Psoas muscle (tissue), 8 donors: ENCODE data around the gene DLST. TPM values are rescaled to one million over a fixed set of nuclear protein-coding genes. Genes with fewer than 3 reads are reported as not detected.

Experiments used
- ATAC-seq, 4 donors: fragments of 200-7000 bp; cut with Tn5 transposase; one replicate each; pipeline ENCODE4 v1.9.1; 2020; ENCODE audit warnings: moderate library complexity in 3 of 4, mild to moderate bottlenecking in 2 of 4
- DNase-seq, 2 donors: peaks; one replicate each; pipeline ENCODE4 v3.0.0-alpha.2; 2020
- H3K27ac ChIP-seq: fragments of 200-600 bp; one replicate; pipeline ENCODE4 v1.8.0; 2022
- H3K27me3 ChIP-seq, 3 donors: fragments of 200-600 bp in 1 of 3; one replicate each; pipeline versions ENCODE4 v1.6.1 to v1.8.0; 2013 to 2022; ENCODE audit warnings: low read length in 2 of 3, mild to moderate bottlenecking in 2 of 3, moderate library complexity in 1 of 3; ENCODE audit not compliant: insufficient read depth in 3 of 3
- H3K36me3 ChIP-seq, 2 donors: fragments of 200-600 bp in 1 of 2; one replicate each; pipeline versions ENCODE4 v1.6.1 to v1.8.0; 2013 to 2022; ENCODE audit warnings: low read depth in 1 of 2, mild to moderate bottlenecking in 1 of 2, moderate library complexity in 1 of 2; ENCODE audit not compliant: insufficient read depth in 1 of 2
- H3K4me1 ChIP-seq: fragments of 200-600 bp; one replicate; pipeline ENCODE4 v1.8.0; 2022
- H3K4me3 ChIP-seq: fragments of 200-600 bp; one replicate; pipeline ENCODE4 v1.8.0; 2022; ENCODE audit warnings: mild to moderate bottlenecking
- H3K9me3 ChIP-seq: fragments of 200-600 bp; one replicate; pipeline ENCODE4 v1.8.0; 2022
- CTCF ChIP-seq: fragments of 200-600 bp; IDR thresholded peaks from one replicate; pipeline ENCODE4 v1.8.0; 2022; ENCODE audit warnings: antibody characterized with exemption
- WGBS, 3 donors: extraction: QIAGEN DNeasy Blood & Tissue Kit; methylation state at CpG; one replicate each; pipeline versions ENCODE4 v1.1.6 to v1.1.7; 2013; 5-methylcytosine and 5-hydroxymethylcytosine counted together
- intact Hi-C, 2 donors: fragments of 100-400 bp; cut with DNase I; formaldehyde crosslinking; loops; one replicate each; pipeline versions ENCODE4 v1.11.0 to v1.14.2; 2022
- polyA plus RNA-seq, 3 donors: library from polyadenylated mRNA; stranded (reverse); fragments of 200-250 nt; gene quantifications; one replicate each; pipeline ENCODE4 v1.2.3, GENCODE V29; 2013
- total RNA-seq, 4 donors: library from RNA; stranded (reverse); fragmentation: NEBNext Ultra II Directional in 2 of 4; extraction: Animal tissue kit (Norgen Biotek cat#: 25700) in 2 of 4; gene quantifications; one replicate each; pipeline versions ENCODE4 v1.2.1 to v1.2.4, GENCODE V29; 2021 to 2023
- donor health status: healthy with polysubstance abuse.
- donor health status: DM: no; HTN: no; CAD: no; lungs with moderate emphysema.
- donor health status: Bipolar disorder and iron deficiency.
- donor health status: healthy.
- donor health status: DM: yes; HTN: yes; CAD: no.
- donor health status: DM: no; HTN: no; CAD: no.
- donor health status: DM: no; HTN: no; CAD: no.
- donor health status: DM: yes; HTN: yes; CAD: no.

The DLST gene
- total and polyA plus RNA-seq, 7 donors, result 97.7 to 221 (median 139) TPM

- no peaks in the 10 kb centered on the region for H3K27me3 ChIP-seq
- H3K4me1 ChIP-seq, result peaks cover 30% of the 10 kb centered on the region
- no peak overlapping the region for H3K4me3 ChIP-seq
- no peaks in the 10 kb centered on the region for H3K9me3 ChIP-seq
- H3K27ac ChIP-seq, result no peak overlapping the region
- intact Hi-C loops, result no loop called here
- ATAC-seq (no peak), DNase-seq (no peak)
- 92 to 97% (median 94%) methylated on average over 6 of the region's 6 CpGs for WGBS, 3 donors
- TF ChIP-seq CTCF, result no peak
- peaks cover 26 to 92% of the 10 kb centered on the region in 2 donors for H3K36me3 ChIP-seq
These were observed 8.5 kb downstream of the DLST start for GRCh38 chr14:74890262-74890661.

- DNase-seq (no peak), ATAC-seq (no peak)
- H3K36me3 ChIP-seq, result peaks cover 27 to 96% of the 10 kb centered on the region in 2 donors
- WGBS, 3 donors, result 84 to 87% (median 85%) methylated on average over 6 of the region's 6 CpGs
- no peak for TF ChIP-seq CTCF
- no peaks in the 10 kb centered on the region for H3K9me3 ChIP-seq
- no peak overlapping the region for H3K4me3 ChIP-seq
- intact Hi-C loops, result no loop called here
- peaks cover 15% of the 10 kb centered on the region for H3K4me1 ChIP-seq
- no peak overlapping the region for H3K27ac ChIP-seq
- H3K27me3 ChIP-seq, result no peaks in the 10 kb centered on the region
These were observed 10.2 kb downstream of the DLST start for GRCh38 chr14:74891870-74892269.

- no peak for ATAC-seq
- intact Hi-C loops, result no loop called here
- peaks cover 34 to 96% of the 10 kb centered on the region in 2 donors for H3K36me3 ChIP-seq
These were observed 11.0 kb downstream of the DLST start for GRCh38 chr14:74892745-74893144.

DNA sequence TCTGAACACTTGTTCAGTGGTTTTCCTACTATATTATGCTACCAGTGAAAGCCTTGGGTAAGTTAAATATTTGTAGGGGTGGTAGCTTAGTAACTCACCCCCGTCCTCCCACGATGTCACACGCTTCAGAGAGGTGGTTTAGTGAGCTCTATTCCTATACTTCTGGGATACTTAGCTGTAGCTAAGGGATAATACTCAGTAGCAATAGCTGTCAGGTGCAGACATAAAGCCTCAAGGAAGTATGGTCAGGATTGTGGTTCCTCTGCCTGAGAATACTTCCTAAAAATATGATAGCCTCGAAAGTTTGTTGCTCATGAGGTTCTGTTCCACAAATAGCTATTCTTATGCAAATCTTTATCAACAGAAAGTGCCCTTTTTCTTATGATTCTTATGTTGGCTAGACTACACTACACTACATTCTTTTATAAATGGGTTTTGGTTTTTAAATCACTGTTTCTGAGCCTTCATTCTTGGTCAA lies 11.9 kb downstream of the DLST start:
- TF ChIP-seq CTCF, result no peak
- ATAC-seq, result no peak
- H3K4me1 ChIP-seq, result peaks cover 2% of the 10 kb centered on the region

More at GRCh38 chr14:74892745-74893144, 11.0 kb downstream of the DLST start:
- no peak overlapping the region for H3K27ac ChIP-seq
- no peak for TF ChIP-seq CTCF
- no peaks in the 10 kb centered on the region for H3K27me3 ChIP-seq
- H3K4me3 ChIP-seq, result no peak overlapping the region
- DNase-seq, result no peak
- no peaks in the 10 kb centered on the region for H3K9me3 ChIP-seq
- H3K4me1 ChIP-seq, result peaks cover 9% of the 10 kb centered on the region
- WGBS, 3 donors, result 74 to 78% (median 77%) methylated on average over 5 of the region's 5 CpGs

GRCh38 chr14:74896400-74896799 lies 14.7 kb downstream of the DLST start:
- no peaks in the 10 kb centered on the region for H3K9me3 ChIP-seq
- WGBS, 3 donors, result 83 to 87% (median 84%) methylated on average over 3 of the region's 3 CpGs
- intact Hi-C loops, result no loop called here
- no peak overlapping the region for H3K27ac ChIP-seq
- peaks cover 51 to 100% of the 10 kb centered on the region in 2 donors for H3K36me3 ChIP-seq
- no peaks in the 10 kb centered on the region for H3K27me3 ChIP-seq
- DNase-seq (no peak), ATAC-seq (peak in 2 of 4 donors; percentile 37 to 57)
- H3K4me3 ChIP-seq, result no peak overlapping the region
- no peaks in the 10 kb centered on the region for H3K4me1 ChIP-seq
- TF ChIP-seq CTCF, result no peak

More for the DNA sequence above, 11.9 kb downstream of the DLST start:
- WGBS, 3 donors, result 74 to 91% (median 78%) methylated on average over 4 of the region's 4 CpGs
- intact Hi-C loops, result no loop called here
- no peak overlapping the region for H3K4me3 ChIP-seq
- no peaks in the 10 kb centered on the region for H3K27me3 ChIP-seq
- DNase-seq, result no peak
- no peaks in the 10 kb centered on the region for H3K9me3 ChIP-seq
- no peak overlapping the region for H3K27ac ChIP-seq
- peaks cover 36 to 100% of the 10 kb centered on the region in 2 donors for H3K36me3 ChIP-seq
